Osteocyte (in vitro differentiated cells): ENCODE measurements around the gene MRPL11. TPM values are rescaled to one million over a fixed set of nuclear protein-coding genes. Genes with fewer than 3 reads are reported as not detected.

Experiments
- DNase-seq: peaks from one replicate; pipeline ENCODE4 v3.0.0; 2021; ENCODE audit warnings: mixed read lengths; ENCODE audit not compliant: unreplicated experiment; ENCODE audit errors: extremely low spot score
- H3K27ac Mint-ChIP-seq: one replicate; pipeline ENCODE4 v1.8.0; 2021; ENCODE audit warnings: mild to moderate bottlenecking, mixed read lengths; ENCODE audit not compliant: unreplicated experiment
- H3K27me3 Mint-ChIP-seq: one replicate; pipeline ENCODE4 v1.8.0; 2021; ENCODE audit warnings: mixed read lengths; ENCODE audit not compliant: unreplicated experiment
- H3K36me3 Mint-ChIP-seq: one replicate; pipeline ENCODE4 v1.8.0; 2021; ENCODE audit warnings: mixed read lengths; ENCODE audit not compliant: unreplicated experiment
- H3K4me1 Mint-ChIP-seq: one replicate; pipeline ENCODE4 v1.8.0; 2021; ENCODE audit warnings: mixed read lengths; ENCODE audit not compliant: unreplicated experiment
- H3K4me3 Mint-ChIP-seq: one replicate; pipeline ENCODE4 v1.8.0; 2021; ENCODE audit warnings: mild to moderate bottlenecking, moderate library complexity, mixed read lengths; ENCODE audit not compliant: unreplicated experiment
- H3K9me3 Mint-ChIP-seq: one replicate; pipeline ENCODE4 v1.8.0; 2021; ENCODE audit warnings: mixed read lengths; ENCODE audit not compliant: unreplicated experiment
- CTCF ChIP-seq: fragments of 200-600 bp; sonication (generic); IDR thresholded peaks from 2 replicates; pipeline ENCODE4 v1.5.0; 2021; ENCODE audit warnings: antibody characterized with exemption, mild to moderate bottlenecking, moderate library complexity
- total RNA-seq: library from RNA; stranded (reverse); gene quantifications from 2 replicates; pipeline ENCODE4 v1.2.1, GENCODE V29; 2021

The MRPL11 gene
- total RNA-seq, 1 donor from 2014 or later = 45.4 TPM

- peaks cover 4% of the 10 kb centered on the region for H3K9me3 Mint-ChIP-seq
- no peak for DNase-seq
- no peaks in the 10 kb centered on the region for H3K36me3 Mint-ChIP-seq
- no peak overlapping the region for H3K4me3 Mint-ChIP-seq
- TF ChIP-seq CTCF = no peak
- H3K27ac Mint-ChIP-seq = no peak overlapping the region
- H3K4me1 Mint-ChIP-seq = peaks cover 4% of the 10 kb centered on the region
- H3K27me3 Mint-ChIP-seq = peaks cover 8% of the 10 kb centered on the region
Measured at GRCh38 chr11:66462010-66462409, 23.4 kb upstream of the MRPL11 start.

DNA sequence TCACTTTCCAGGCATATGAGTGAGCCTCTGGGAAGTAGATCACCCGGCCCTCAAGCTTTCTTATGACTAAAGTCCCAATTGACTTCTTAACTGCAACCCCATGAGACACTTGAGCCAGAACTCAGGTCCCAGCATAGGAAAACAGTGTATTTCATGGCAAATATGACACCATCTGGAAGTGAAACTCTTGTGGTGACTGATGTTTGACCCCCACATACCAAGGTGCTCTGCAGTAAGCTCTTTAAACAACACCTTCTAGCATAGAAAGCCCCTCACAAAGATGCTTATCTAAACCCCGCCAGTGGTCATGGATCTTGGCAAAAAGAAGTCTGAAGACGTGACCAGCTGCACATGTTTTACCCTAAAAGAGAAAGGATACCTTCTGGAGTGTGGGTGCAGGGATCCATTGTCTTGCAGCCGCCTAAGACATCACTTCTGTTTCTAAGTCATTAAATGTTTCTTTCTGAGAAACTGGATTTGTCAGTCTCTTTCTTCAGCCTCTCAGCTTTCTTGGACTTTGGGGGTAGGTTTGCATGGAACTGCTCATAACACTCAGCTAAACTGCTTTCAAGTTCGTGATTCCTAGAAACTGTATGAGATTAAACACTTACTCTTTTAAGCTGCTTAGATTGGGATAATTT lies 20.6 kb upstream of the MRPL11 start:
- no peak for TF ChIP-seq CTCF
- peaks cover 4% of the 10 kb centered on the region for H3K9me3 Mint-ChIP-seq
- H3K36me3 Mint-ChIP-seq = no peaks in the 10 kb centered on the region
- no peaks in the 10 kb centered on the region for H3K4me1 Mint-ChIP-seq
- no peak overlapping the region for H3K27ac Mint-ChIP-seq
- DNase-seq = no peak
- H3K27me3 Mint-ChIP-seq = peaks cover 18% of the 10 kb centered on the region
- no peak overlapping the region for H3K4me3 Mint-ChIP-seq

- no peak for DNase-seq
- Mint-ChIP-seq H3K4me1 (no peaks in the 10 kb centered on the region), H3K27me3 (peaks cover 23% of the 10 kb centered on the region), H3K4me3 (no peak overlapping the region), H3K9me3 (peaks cover 2% of the 10 kb centered on the region), H3K36me3 (no peaks in the 10 kb centered on the region), H3K27ac (no peak overlapping the region)
- no peak for TF ChIP-seq CTCF
Measured at GRCh38 chr11:66457826-66458225, 19.2 kb upstream of the MRPL11 start.

- DNase-seq = no peak
- Mint-ChIP-seq H3K36me3 (no peaks in the 10 kb centered on the region), H3K9me3 (no peaks in the 10 kb centered on the region), H3K27me3 (peaks cover 45% of the 10 kb centered on the region), H3K27ac (no peak overlapping the region), H3K4me1 (no peaks in the 10 kb centered on the region), H3K4me3 (no peak overlapping the region)
- no peak for TF ChIP-seq CTCF
Measured at GRCh38 chr11:66454828-66455227, 16.2 kb upstream of the MRPL11 start.

DNA sequence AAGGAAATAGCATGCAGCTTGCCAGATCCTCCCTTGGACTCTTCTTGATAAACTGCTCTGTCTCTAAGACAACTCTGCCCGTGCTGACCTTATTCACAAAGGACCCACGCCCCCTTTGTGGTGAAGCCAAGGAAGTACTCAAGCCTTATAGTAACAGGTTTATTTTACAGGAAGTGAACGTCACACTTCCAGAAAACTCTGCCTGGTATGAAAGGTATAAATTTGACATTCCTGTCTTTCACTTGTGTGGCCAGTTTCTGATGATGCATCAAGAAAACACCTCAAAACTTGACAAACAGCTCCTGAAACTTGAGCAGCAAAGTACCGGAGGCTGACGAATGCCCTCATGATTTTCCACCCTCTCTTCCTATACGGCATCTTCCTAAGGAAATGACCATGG lies 15.6 kb upstream of the MRPL11 start:
- DNase-seq = no peak
- Mint-ChIP-seq H3K9me3 (no peaks in the 10 kb centered on the region), H3K4me1 (no peaks in the 10 kb centered on the region), H3K36me3 (no peaks in the 10 kb centered on the region), H3K27ac (no peak overlapping the region), H3K27me3 (peaks cover 47% of the 10 kb centered on the region), H3K4me3 (no peak overlapping the region)
- TF ChIP-seq CTCF = no peak
